ENCODE measurements around the gene BMP4.

BMP4 gene

GRCh38 chr14:53946404-53947093, 10.1 kb downstream of the BMP4 start:
- DNase-seq (ENCODE audit: low read depth): no peak

GRCh38 chr14:53946071-53946403, 10.6 kb downstream of the BMP4 start:
- DNase-seq (ENCODE audit: low read depth): no peak

GRCh38 chr14:53943751-53944083, 12.9 kb downstream of the BMP4 start:
- no peak for DNase-seq (ENCODE audit: low read depth)

- DNase-seq (ENCODE audit: low read depth): no peak
These were observed 13.5 kb downstream of the BMP4 start for GRCh38 chr14:53942970-53943750.

- no peak for DNase-seq (ENCODE audit: low read depth)
These were observed 18.3 kb downstream of the BMP4 start for GRCh38 chr14:53938136-53938837.

DNA sequence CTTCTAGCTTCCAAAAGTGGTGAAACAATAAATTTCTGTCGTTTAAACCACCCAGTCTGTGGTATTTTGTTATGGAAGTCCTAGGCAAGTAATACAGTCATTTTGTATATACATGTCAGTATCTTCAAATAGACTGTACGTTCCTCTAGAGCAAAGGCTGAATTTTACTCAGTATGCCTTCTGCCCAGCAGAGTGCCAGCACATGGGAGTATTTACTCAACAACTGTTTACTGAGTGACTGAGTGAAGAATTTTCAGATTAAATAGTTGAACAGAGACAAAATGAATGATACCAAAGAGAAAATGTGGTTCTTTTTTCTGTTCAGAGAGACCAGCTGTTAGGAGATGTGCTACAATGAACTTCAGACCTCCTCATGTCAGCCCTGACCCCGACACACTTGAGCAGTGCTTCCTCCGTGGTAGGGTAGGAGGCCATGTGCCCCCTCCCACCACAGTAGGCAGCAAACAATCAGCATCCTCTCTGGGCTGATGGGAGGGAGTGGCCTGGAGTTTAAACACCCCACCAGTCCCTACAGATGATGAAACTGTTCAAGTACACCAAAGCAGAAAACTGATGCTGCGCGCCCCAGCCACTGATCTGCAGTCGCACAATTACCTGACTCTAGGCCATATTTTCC, 21.7 kb downstream of the BMP4 start:
- no peak for DNase-seq (ENCODE audit: low read depth)

- DNase-seq (ENCODE audit: low read depth): no peak
These were observed 23.7 kb downstream of the BMP4 start for GRCh38 chr14:53932966-53933365.

GRCh38 chr14:53929871-53930715, 26.5 kb downstream of the BMP4 start:
- no peak for DNase-seq (ENCODE audit: low read depth)

- no peak for DNase-seq (ENCODE audit: low read depth)
These were observed 29.5 kb downstream of the BMP4 start for GRCh38 chr14:53927171-53927570.

DNA sequence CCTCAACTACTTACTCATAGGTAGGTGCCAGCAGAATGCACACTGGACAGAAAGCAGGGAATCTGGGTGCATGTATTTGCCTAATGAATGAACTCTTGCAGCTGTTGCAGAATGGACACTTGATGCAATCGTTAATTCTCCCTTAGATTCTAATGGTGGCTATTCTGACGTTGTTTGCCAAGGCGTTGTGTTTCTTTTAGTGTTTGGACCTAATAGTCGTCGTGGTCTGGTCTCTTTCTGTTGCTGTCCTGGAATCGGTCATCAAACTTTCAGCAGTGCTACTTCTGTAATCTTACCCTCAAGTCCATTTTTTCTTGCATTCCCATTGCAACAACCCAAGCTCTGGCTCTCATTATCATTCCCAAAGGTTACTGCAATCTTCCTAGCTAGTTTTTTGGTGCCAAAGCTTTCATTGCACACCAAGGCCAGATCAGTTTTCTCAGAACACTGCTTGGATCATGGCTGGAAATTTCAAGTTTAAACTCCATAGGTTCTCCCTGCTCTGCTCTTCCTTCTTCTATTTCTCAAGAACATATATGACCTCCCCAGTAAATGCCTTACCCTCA, 31.3 kb downstream of the BMP4 start:
- no peak for DNase-seq (ENCODE audit: low read depth)

DNA sequence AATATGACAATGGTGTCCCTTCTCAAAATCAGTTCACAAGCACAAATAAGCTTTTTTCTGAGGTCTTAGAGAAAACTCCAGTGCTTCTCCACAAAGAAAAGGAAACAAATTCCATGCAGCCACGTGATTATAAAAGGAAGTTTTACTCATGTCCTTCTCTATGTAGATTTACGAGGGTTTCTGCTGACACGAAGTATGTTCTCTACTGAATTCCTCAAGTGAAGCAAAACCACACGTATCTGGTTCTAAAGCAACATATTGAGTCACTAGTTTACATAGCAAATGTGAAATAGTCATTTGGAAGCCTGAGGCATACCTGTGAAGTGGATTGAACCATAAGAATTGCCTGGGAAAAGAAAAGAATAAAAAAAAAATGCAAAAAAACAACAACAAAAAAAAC, 31.9 kb downstream of the BMP4 start:
- no peak for DNase-seq (ENCODE audit: low read depth)

GRCh38 chr14:53921027-53921426, 35.6 kb downstream of the BMP4 start:
- DNase-seq (ENCODE audit: low read depth): no peak

DNA sequence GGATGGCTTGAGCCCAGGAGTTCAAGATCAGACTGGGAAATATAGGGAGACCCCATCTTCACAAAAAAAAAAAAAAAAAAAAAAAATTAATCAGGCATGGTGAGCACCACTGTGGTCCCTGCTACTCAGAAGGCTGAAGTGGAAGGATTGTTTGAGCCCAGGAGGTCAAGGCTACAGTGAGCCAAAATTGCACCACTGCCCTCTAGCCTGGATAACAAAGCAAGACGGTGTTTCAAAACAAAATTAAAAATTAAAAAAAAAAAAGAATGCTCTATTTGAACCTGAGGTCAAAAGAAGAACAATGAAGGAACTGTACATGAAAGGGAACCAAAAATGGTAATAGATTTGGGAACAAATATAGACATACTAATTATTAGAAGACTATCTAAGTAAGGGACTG, 40.4 kb downstream of the BMP4 start:
- no peak for DNase-seq (ENCODE audit: low read depth)

DNA sequence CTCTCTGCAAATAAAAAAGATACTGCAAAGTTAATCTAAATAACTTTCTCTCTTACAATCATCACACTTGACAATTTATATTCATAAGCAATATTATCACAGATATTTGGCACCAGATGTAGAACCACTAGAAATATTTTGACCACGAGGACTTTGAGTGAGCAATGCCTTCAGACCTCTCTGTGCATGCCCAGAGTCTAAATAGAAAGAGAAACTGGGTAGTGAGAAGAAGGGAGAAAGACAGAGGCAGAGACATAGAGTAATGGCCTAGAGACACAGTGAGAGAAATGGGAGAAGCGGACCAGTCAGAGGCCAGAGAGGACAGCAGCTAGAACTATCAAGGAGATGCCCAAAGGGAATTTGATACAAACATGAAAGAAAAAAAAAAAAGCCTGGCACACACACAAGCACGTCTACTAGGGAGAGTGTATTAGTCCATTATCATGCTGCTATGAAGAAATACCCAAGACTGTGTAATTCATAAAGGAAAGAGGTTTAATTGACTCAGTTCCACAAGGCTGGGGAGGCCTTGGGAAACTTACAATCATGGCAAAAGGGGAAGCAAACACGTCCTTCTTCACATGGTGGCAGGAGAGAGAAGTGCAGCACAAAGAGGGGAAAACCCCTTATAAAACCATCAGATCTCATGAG, 41.1 kb downstream of the BMP4 start:
- DNase-seq (ENCODE audit: low read depth): no peak

DNA sequence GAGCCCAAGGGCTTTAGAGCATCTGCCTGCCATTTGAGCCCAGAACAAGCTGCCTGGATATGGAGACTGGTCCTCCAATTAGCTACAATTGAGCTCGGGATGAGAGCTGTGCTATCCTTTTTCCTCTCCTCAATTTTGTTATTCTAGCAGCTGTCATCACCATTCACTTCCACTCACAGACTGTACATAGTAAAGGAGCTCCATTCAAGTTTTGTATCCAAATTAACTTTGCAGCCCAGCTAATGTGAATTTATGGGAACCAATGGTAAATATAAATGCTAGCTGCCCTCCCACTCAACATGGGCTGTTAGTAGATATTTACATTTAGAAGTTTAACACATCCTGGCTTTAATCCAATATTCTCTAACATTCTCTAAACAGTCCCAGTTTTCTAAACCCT, 44.6 kb downstream of the BMP4 start:
- DNase-seq (ENCODE audit: low read depth): no peak

DNA sequence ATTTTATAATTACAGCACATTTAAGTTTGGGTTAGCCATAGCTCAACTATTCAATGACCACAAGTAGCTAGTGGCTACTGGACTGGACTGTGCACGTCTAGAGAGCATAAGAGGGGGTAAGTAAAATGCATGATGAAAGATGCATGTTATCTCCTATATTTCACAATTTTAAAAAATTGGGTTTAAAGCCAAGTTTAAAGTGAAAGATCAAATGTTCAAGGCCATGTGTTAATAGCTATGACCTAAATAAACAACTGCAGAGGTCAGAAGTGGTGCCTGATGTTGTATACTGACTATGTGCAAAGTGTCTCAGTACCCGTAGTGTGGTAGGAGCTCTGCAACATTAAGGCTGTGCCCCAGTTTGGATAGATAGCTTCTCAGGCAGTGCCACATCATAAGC, 48.2 kb downstream of the BMP4 start:
- no peak for DNase-seq (ENCODE audit: low read depth)

DNA sequence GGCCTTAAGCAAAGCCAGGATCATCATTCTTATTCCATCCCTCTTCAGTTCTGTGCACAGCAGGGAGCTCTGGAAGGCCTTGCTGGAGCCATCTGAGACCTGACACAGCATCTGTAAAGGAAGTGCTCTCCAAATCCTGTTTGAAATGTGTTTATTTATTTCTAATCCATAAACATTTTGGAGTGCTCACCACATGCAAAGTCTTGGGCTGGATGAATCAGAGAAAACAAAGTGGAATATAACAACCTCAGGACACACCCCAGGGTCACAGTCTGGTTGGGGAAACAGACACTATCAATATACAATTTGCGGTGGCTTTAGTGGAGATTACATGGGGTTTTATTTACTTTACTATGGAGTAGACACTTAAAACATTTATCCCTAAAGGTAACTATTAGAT, 54.3 kb downstream of the BMP4 start:
- no peak for DNase-seq (ENCODE audit: low read depth)

DNA sequence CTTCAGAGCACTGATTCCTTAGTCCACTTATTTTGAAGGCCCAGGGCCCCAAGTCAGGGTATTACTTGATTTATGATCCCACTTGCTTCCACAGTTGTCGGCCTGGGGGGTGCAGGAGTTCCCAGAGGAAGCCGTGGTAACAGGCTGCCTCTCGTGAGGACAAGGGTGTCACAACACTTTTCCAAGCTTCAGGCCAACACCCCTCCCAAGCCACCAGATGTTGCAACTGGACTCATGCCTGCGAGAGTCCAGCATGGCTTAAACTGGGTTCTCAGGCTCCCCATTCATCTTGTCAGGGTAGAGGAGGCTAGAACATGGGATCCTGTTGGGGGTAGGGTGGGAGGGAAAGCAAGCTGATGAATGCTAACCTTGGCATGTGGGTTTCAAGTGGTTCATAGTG, 56.1 kb downstream of the BMP4 start:
- DNase-seq (ENCODE audit: low read depth): no peak
